Effector CD4-positive, alpha-beta T cell (primary cell): ENCODE results near the gene CMKLR1. TPM values are rescaled to one million over a fixed set of nuclear protein-coding genes. Genes with fewer than 3 reads are reported as not detected.

Experiments
- DNase-seq: peaks from one replicate; pipeline ENCODE4 v3.0.0-alpha.2; 2020
- total RNA-seq: gene quantifications from one replicate; lab custom pipeline; 2026; lab: John Stamatoyannopoulos, UW

Gene CMKLR1, protein sequence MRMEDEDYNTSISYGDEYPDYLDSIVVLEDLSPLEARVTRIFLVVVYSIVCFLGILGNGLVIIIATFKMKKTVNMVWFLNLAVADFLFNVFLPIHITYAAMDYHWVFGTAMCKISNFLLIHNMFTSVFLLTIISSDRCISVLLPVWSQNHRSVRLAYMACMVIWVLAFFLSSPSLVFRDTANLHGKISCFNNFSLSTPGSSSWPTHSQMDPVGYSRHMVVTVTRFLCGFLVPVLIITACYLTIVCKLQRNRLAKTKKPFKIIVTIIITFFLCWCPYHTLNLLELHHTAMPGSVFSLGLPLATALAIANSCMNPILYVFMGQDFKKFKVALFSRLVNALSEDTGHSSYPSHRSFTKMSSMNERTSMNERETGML
- not detected for total RNA-seq

DNA sequence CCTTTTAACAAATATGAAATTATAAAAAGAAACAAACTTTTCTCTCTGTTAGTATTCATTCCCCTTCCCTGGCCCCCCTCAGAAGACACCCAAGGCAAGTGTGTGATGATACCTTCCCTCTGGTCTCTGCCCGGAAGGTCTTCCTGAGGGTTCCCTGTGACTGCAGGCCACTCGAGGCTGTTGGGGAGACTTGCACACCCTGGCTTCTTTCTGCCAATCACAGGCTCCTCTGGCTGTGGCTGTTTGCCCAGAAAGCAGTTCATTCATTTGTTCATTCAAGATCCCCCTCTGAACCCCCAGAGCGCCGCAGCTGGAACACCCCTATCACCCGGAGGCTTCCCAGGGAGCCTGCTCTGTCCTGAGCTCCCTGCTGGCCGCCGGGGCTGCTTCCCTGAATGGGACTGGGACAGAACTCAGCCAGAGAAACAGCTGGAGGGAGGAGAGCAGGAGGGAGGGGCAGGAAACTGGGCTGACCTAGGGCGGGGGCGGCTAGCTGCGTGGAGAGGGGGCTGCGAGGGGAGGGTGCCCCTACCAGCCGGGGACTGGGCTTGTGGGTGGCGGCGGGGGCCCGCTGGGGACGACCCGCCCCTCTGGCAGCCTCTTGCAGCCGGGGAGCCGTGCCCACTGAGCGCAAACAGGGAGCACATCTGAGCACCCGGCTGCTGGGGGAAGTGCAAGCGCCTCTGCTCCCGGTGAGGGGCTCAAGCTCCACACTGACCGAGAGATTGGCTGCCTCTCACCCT lies at the start of gene CMKLR1:
CMKLR1 (minus strand) TSS at position 397 of the 743 bp plus-strand sequence. CDS start 45,720 bp downstream, outside the sequence.
- no peak for DNase-seq

DNA sequence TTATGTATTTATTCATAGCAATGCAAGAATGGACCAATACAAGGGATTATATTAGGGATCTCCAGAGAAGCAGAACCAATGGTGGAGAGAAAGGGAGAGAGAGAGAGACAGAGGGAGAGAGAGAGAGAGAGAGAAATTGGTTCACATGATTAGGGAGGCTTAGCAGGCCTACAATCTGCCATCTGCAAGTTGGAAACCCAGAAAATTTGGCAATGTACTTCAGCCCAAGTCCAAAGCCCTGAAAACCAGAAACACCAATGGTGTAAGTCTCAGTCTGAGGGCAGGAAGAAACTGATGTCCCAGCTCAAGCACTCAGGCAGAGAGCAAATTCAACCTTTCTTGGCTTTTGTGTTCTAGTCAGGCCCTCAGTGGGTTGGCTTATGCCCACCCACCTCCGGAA lies 48.7 kb upstream of the CMKLR1 start:
- no peak for DNase-seq

DNA sequence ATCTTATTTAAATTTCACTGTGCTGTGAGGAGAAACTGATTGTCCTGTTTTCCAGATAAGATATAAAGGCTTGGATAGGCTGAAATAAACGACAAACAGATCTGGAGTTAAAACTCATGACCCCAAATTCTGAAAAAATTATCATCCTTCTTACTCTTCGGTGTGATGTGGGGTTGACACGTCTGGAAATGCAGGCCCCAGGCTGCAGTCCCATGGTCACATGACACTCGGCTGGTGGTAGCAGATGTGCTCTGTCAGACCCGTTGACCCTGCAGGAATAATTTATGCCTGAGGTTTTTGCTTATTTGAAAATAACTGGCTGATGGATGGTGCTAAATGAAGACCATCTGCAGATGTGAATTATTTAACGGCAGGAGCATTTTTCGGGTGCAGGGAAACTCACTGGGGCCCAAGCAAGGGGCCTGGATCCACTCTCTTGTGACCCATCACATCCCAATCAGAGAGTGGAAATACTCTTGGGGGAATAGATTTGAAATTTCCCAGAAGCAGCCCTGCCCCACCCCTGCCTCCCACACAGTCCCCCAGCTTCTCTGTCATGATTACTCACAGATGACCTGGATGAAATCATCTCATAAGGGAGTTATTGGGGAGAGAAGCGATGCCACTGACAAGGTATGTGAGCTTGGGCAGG lies 47.7 kb upstream of the CMKLR1 start:
- no peak for DNase-seq

DNA sequence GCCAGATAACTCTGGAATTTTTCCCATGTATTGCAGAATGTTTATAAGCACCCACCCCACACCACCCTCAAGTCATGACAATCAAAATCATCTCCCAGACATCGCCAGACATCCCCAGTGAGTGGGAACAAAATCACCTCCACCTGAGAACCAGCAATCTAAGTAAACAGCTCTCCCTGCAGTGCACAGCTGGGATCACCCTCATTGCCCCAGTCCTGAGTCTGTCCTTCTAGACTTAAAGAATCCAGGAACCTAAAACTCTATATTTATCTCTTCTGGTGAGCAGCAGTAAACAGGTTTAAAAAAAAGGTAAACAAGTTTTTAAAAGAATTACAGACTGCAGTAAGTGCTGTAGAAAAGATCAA lies 43.3 kb upstream of the CMKLR1 start:
- no peak for DNase-seq

DNA sequence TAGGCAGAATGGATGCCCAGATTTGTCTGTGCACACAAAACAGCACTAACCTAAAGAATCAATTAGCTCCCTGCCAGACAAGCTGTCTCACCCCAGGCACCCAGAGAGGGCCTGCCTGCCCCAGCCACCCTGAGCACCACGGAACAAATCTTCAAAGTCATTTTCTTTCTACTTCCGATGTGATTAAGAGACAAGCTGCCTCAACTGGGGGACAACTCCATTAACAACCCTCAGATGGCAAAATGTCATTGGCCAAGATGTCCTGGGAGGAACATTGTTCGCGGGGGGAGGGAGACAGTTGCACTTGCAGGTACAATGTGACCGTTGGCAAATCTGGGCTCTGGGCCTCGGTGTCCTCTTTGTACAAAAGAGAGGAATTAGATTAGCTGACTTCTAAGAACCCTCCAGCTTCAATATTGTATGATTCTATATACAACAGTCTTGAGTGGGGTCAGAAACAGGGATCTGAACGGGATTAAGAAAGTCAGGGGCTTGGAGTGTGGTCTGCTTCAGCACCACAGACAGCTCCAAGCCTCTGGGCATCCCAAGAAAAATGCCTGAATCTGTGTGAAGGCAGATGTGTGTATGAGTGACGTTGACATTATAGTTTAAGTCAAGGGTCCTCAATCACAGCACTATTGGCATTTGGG lies 42.8 kb upstream of the CMKLR1 start:
- DNase-seq: no peak

DNA sequence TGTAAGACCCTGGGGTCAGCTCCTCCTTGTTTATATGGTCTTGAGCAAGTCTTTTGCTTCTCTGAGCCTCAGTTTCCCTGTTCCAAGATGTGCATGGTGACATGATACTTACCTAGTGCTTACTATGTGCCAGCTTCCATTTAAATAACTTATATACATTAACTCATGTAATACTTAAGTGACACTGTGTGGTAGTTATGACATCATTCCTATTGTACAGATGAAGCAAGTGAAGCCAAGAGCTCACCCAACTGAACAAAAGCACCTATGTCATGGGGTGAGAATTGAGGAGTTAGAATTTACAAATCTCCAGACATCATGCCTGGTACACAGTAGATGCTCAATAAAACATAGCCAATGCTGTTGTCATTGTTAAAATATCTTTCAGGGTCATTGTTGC lies 41.3 kb upstream of the CMKLR1 start:
- DNase-seq: no peak

DNA sequence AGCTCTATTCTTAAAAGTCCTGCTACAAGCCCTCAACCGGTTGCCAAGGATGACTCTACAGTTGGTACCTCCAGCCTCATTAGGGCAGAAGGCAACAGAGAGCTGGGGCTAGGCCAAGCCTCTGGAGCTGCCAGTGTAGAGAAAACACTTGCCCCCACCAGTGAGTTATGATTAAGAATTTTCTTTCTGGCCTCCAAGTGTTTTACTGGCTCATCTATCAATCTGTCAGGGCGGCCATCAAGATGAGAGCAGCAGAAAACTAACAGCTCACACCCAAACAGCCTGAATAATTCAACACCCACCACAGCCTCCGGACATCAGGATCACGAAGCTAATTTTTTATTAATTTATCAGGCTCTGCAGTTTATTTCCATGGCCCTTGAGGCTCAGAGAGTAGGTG lies 40.7 kb upstream of the CMKLR1 start:
- no peak for DNase-seq

DNA sequence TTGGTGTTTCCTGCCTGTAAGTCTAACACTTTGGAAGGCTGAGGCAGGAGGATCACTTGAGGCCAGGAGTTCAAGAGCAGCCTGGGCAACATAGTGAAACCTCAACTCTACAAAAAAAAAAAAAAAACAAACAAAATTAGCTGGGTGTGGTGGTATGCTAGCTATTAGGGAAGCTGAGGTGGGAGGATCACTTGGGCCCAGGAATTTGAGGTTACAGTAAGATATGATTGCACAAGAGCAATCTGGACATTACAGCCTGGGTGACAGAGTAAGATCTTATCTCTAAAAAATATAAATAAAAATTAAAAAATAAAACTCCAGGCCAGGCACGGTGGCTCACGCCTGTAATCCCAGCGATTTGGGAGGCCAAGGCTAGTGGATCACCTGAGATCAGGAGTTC lies 39.8 kb upstream of the CMKLR1 start:
- no peak for DNase-seq

DNA sequence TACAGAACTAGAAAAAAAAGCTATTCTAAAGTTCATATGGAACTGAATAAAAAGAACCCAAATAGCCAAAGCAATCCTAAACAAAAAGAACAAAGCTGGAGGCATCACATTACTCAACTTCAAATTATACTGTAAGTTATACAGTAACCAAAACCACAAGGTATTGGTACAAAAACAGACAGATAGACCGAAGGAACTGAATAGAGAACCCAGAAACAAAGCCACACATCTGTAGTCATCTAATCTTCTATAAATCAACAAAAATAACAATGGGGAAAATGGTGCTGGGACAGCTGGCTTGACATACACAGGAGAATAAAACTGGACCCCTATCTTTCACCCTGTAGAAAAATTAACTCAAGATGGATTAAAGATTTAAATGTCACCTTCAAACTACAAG lies 38.1 kb upstream of the CMKLR1 start:
- no peak for DNase-seq

DNA sequence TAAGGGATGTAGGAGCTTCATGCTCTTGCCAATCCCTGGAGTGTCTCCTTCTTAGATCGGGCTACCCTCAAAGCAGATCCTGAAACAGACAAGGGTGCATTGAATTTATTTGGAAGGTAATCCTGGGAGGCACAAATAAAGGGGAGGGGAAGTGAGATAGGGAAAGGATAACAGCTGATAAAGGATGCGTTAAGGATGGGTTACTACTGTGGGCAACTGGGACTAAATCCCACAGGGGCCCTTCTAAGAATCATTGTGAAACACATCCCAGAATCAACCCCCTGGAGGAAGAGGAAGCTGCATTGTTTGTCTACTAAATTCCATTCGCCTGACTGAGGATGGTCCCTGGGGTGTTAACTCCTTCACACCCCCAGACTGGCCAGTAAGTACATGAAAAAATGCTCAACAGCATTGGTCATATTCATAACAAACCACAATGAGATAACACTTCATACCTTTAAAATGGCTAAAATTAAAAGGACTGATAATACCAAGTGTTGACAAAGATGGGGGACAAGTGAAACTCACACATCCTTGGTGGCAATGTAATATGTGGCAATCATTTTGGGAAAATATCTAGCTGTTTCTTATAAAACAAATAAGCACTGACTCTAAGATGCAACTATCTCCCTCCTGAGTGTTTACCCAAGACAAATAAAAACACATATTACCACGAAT lies 37.0 kb upstream of the CMKLR1 start:
- DNase-seq: no peak

DNA sequence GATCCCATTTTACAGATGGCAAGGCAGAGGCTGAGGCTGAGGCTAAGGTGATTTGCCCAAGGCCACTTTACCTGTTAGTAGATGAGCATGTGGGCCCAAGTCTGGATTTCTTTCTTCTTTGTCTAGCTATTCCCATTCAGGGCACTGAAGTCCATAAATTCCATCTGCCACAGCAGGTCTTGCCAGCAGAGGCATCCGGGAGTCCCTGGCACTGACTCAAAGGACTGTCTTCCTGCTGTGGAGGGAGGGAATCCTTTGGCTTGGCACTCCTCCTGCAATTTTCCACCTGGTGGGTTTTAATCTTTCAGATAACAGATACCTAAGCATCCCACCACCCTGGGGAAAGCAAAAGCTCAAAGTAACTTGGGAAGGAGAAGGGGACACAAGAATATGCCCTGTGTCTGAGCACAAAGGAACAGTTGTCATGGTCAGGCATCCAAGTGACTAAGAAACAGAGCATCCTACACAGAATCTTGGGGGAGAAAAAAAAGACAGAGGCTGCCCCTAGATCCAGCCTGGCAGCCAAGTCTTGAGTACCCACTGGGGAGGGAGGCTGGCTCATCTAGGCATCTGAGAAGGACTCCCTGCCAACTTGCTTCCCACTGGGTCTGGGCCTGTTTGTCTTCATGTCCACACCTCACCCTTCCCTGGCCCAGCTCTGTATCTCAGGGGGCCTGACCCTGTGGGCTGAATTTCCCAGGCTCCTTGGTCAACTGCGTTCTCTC lies 35.6 kb upstream of the CMKLR1 start:
- DNase-seq: no peak

DNA sequence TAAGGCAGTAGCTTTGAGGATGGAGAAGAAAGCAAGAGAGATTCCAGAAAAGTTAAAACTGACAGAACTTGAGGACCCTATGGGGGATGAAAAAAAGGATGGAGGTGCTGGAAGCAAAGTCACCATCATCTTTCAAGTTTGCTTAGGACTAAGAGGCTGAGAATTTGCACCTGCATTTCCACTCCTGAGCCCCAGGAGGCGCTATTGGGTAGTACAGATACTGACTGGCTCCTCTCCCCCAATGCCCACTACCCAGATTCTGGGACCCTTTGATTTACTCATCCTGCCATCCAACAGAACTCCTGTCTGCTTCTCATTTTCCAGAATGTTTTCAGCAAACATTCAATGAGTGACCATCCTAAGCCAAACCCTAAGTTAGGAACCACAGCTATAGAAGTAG lies 34.0 kb upstream of the CMKLR1 start:
- no peak for DNase-seq

DNA sequence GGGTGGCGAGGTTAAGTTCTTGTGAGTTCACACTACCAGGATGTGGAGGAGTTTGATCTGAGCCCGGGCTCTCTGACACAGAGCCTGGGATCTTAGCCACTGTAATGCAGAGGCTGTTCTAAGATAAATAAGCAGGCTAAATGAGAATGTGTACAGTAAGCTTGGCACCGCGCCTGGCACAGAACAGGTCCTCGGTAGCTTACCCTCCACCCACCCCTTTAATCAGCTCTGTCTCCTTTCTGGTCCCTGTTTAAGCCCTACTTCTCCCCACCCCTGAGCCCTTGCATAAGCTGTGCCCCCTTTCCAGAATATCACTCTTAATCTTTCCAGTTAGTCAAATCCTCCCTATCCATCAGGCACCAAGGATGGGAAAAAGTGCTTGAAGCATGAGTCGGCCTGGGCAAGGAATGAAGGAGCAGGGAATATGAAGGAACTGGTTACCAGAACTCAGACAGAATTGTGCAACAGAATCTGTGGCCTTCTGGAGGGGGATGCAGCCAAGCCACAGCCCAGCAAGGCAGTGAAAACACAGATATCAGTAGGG lies 32.8 kb upstream of the CMKLR1 start:
- no peak for DNase-seq

DNA sequence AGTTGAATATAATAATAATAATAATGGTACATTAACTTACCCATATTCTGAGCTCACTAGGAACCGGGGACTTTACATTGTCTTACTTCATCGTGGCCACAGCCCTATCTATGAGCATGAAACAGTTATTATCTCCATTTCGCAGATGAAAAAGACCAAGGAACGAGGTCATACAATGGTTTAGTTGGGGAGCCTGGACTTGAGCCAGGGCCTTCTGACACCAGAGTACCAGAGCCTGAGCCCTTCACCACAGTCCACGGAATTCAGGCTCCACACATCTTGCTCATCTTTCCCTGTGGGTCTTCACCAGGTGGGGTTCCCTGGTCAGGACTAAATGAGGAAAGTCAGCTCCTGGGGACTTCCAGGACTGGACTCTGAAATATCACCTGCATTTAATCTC lies 31.3 kb upstream of the CMKLR1 start:
- DNase-seq: no peak

DNA sequence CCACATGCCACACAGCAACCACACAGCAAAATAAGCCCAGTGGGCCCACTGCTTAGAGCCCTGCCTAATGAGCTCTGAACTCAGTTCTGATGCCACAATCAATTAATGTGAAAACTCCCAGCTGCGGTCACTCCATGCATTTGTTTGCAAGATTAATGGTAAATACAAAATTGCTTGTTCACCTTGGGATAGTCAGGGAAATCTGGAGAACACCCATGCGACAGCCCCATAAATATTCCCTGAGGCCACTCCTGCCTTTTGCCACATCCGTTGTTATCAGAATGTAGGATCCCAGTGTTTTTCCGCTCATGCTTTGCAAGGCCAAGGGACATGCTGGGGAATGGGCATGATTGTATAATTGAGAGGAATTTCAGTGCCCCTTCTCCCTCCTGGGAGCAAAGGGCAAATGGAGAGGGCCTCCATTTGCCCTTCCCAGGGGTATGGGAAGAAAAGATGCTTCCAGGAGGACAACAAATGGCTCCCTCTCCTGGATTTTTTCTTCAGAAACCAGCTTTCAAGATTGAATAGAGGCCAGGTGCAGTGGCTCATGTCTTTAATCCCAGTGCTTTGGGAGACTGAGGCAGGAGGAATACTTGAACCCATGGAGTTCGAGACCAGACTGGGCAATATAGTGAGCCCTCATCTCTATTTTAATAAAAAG lies 30.8 kb upstream of the CMKLR1 start:
- DNase-seq: no peak

DNA sequence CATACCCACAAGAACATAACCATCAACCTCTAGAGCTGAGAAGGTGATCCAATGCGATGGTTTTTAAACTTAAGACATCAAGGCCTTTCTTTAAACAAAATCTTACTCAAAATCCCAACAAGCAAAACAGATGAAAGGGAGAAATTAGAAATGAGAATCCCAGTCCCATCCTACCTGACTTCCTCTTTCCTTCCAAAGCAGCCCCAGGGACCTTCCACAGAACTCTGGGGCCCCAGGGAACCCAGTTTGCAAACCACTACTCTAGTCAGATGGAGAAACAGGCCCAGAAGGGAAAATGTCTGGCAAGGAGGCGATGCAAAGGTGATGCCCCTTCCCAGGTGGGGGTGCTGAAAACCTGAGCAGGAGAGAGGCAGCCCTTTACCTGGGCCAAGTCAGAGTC lies 29.0 kb upstream of the CMKLR1 start:
- no peak for DNase-seq

DNA sequence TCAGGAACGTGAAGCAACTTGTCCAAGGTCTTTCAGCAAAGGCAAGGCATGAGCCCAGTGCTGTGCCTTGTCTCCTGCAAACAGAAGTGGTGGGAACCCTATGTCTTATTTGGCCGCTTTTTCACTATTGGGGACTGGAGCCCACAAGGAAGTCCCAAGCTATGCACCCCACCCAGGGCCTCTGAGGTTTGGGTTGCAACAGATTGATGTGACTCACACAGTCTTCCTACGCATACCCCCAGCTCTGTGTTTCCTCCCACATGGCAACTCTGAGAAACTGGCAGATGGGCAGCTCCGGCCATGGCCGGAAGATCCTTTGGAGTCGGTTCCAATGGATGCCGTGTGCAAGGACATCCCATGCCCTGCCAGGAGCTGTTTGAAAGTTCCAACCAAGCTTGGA lies 28.3 kb upstream of the CMKLR1 start:
- no peak for DNase-seq

DNA sequence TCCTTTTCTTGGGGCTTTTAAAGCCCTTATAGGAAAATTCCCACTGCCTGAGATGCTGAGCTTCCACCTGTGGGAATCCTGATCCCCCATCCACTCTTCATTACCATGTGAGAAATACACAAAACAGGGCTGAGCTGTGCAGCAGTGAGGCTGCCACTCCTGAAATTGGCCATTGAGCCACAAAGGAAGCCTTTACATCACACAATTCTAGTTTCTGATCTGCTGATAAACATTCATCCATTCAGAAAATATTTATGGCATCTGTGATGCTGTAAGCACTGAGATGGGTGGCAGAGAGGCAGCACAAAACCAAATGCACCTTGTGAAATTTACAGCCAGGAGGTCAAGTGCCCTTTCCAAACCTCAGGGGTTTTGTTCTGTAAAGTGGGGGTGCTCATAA lies 26.2 kb upstream of the CMKLR1 start:
- DNase-seq: no peak

DNA sequence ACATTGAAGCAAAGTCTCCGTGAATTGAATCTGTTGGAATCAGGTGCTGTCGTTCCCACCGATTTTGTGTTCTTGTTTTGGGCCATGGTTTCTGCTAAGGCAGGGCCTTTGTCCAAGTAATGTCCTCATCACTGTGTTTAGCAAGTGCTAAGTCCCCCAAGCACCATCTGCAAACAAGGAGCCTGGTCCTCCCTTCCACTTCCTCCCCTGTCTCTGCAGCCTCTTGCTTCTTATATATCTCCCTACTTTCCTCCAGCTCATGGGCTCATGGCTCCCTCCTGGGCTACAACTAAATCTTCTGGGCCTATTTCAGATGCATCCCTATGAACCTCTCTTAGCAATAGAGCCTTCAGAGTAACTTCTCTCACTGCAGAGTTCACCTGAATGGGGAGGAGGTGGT lies 25.8 kb upstream of the CMKLR1 start:
- no peak for DNase-seq

DNA sequence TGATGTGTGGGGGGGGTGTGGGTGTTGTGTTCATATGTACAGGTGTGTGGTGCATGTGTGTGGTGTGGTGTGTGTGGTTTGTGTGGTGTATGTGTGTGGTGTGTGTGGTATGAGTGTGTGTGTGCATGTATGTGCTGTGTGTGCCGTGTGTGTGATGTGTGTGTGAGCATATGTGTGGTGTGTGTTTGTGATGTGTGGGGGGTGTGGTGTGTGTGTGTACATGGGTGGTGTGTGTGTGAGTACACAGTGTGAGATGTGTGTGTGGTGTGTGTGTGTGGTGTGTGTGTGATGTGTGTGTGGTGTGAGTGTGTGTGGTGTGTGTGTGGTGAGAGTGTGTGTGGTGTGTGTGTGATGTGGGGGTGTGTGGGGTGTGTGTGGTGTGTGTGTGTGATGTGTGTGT lies 24.5 kb upstream of the CMKLR1 start:
- DNase-seq: no peak

DNA sequence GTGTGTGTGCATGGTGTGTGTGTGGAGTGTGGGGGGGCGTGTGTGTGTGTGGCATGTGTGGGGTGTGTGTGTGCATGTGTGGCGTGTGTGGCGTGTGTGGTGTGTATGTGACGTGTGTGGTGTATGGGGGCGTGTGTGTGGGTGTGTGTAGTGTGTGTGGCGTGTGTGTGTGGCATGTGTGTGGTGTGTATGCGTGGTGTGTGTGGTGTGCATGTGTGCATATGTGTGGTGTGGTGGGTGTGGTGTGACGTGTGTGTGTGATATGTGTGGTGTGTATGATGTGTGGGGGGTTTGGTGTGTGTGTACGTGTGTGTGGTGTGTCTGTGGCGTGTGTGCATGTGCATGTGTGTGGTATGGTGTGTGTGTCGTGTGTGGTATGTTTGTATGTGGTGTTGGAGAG lies 24.1 kb upstream of the CMKLR1 start:
- no peak for DNase-seq
